Measurements from ENCODE around the gene MORF4L1. TPM values are rescaled to one million over a fixed set of nuclear protein-coding genes. Genes with fewer than 3 reads are reported as not detected.
"Not testable (repeated sequence)": the region's sequence is repeated elsewhere in the genome, so short reads cannot be mapped to it uniquely, and the experiment has no call there.

Gene MORF4L1
- total RNA-seq, 4 donors from 2014 or later, result 302 to 390 (median 316) TPM

DNA sequence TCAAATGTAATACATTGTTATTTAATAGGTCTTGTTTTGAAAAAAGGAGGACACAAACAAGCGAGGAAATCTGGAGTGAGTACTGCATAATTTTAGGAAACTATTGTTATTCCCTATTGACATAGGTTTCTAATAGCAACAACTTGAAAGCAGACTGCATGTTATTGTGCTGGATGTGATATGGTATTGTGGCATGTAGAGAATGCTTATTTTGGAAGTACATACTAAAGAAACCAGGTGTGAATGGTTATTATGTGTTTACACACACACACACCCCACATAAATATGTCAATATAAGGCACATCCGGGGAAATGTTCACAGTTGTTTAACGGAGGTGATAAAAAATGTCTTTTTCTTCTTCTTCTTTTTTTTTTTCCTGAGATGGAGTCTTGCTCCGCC is 5.9 kb upstream of the MORF4L1 start:
- DNase-seq (ENCODE audit: low spot score) (no peak), ATAC-seq (ENCODE audit: low FRiP score) (no peak)
- TF ChIP-seq, protein P1, sequence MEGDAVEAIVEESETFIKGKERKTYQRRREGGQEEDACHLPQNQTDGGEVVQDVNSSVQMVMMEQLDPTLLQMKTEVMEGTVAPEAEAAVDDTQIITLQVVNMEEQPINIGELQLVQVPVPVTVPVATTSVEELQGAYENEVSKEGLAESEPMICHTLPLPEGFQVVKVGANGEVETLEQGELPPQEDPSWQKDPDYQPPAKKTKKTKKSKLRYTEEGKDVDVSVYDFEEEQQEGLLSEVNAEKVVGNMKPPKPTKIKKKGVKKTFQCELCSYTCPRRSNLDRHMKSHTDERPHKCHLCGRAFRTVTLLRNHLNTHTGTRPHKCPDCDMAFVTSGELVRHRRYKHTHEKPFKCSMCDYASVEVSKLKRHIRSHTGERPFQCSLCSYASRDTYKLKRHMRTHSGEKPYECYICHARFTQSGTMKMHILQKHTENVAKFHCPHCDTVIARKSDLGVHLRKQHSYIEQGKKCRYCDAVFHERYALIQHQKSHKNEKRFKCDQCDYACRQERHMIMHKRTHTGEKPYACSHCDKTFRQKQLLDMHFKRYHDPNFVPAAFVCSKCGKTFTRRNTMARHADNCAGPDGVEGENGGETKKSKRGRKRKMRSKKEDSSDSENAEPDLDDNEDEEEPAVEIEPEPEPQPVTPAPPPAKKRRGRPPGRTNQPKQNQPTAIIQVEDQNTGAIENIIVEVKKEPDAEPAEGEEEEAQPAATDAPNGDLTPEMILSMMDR (IDR thresholded peaks at IDR 0.05), result no peak

DNA sequence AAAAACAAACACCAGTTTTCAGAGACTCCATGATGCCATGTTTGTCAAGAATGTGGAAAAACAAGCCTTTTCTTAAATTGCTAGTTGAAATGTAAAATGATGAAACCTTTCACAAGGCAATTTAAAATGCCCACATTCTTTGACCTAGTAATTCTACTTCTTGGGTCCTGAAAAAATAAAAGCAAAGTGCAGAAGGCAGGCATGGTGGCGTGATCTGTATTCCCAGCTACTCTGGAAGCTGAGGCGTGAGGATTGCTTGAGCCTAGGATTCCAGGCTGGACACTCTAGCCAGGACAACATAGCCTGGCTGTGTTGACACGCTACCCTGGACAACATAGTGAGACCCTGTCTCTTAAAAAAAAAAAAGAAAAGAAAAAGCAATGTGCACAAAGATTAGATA is 4.3 kb upstream of the MORF4L1 start:
- DNase-seq (ENCODE audit: low spot score) (no peak), ATAC-seq (ENCODE audit: low FRiP score) (no peak)
- TF ChIP-seq, protein P1 (IDR thresholded peaks at IDR 0.05), result no peak

DNA sequence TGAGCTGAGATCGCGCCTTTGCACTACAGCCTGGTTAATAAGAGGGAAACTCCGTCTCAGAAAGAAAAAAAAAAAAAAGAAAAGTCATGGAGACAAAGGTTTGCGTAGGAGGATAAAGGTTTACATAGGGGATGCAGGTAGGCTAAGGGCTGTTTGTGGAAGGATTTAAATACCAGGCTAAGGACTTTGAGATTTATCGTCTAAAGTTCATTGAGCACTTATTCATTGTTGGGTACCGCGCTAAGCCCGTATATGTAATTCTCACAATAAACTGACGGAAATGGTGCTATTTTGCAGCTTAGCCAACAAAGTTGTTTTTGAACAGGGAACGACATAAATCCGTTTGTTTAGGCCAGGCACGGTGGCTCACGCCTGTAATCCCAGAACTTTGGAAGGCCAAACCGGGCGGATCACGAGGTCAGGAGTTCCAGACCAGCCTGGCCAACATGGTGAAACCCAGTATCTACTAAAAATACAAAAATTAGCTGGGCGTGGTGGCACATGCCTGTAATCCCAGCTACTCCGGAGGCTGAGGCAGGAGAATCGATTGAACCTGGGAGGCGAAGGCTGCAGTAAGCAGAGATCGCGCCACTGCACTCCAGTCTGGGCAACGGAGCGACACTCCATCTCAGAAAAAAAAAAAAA is 1.1 kb upstream of the MORF4L1 start:
- not testable (repeated sequence) for ATAC-seq (ENCODE audit: low FRiP score); DNase-seq (ENCODE audit: low spot score)

DNA sequence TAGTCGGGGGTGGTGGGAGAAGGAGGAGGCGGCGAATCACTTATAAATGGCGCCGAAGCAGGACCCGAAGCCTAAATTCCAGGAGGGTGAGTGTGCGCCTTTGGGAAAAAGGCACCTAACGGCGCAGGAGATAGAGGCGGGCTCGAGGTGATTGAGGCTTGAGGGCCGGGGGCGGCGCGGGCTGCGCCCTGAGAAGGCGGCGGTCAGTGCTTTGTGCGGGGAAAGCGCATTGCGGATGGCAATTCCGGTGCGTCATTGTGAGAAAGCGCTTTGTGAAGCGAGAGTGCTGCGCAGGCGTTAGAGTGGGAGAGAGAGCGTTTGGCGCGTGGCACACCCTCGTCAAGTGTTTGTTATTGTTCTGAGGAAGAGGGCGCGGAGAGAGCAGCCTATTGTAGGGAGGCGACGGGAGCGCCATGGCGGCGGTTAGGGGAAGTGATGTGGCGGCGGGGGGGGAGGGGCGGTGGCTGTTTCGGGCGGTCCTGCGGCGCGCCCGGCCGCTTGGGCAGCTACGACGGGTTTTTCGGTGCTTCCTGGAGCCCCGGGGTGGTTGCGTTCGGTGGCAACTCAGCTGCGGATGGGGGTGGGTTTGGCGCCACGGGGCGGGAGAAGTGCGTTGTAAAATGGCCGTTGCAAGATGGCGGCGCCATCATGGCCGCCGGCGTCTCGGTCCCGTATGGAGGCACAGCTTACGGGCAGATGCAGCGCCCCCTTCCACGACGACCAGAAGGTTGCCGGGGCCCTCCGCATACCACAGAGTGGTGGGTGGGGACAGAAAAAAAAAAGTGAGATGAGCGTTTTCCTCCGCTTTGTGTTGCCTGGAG is 492 bp downstream of the MORF4L1 start:
- TF ChIP-seq, protein P1 (IDR thresholded peaks at IDR 0.05), result no peak
- DNase-seq (ENCODE audit: low spot score), result peak; percentile 46
- peak; percentile 51 for ATAC-seq (ENCODE audit: low FRiP score)

DNA sequence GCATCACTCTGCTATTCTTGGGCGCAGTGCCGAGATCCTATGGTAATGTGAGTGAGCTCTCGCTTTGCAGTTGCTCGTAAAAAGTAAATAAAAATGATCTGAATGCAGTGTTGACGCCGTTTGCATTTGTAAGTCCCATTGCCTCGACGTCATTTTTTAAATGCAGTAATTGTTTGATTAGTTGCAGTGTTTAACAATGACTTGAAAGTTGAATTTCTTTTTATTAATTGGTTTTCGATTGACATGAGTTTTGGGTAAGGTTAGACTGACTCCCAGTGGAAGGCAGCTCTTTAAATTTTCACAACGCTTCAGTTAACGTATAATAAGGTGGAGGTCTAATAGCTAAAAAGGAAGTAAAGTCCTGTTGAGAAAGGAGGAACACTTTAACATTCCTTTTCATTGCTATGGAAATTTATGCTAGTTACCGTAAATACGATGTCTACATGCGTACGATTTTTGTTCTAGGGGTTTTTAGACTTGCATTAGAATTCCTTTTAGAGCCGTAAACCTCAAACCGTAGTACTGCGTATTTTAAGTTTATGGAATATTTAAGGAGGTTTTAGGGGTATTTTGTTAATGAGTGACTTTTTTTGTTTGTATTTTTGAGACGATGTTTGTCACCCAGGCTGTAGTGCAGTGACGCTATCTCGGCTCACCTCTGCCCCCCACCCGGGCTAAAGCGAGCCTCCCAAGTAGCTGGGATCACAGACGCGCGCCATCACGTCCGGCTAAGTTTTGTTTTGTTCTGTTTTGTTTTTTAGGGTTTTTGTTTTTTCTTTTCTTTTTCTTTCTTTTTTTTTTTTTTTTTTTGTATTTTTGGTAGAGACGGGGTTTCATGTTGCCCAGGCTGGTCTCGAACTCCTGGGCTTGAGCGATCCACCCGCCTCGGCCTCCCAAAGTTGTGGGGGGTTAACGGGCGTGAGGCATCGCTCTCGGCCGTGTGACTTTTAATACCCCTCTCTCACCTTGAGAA is 1.4 kb downstream of the MORF4L1 start:
- DNase-seq (ENCODE audit: low spot score) (no peak), ATAC-seq (ENCODE audit: low FRiP score) (no peak)

DNA sequence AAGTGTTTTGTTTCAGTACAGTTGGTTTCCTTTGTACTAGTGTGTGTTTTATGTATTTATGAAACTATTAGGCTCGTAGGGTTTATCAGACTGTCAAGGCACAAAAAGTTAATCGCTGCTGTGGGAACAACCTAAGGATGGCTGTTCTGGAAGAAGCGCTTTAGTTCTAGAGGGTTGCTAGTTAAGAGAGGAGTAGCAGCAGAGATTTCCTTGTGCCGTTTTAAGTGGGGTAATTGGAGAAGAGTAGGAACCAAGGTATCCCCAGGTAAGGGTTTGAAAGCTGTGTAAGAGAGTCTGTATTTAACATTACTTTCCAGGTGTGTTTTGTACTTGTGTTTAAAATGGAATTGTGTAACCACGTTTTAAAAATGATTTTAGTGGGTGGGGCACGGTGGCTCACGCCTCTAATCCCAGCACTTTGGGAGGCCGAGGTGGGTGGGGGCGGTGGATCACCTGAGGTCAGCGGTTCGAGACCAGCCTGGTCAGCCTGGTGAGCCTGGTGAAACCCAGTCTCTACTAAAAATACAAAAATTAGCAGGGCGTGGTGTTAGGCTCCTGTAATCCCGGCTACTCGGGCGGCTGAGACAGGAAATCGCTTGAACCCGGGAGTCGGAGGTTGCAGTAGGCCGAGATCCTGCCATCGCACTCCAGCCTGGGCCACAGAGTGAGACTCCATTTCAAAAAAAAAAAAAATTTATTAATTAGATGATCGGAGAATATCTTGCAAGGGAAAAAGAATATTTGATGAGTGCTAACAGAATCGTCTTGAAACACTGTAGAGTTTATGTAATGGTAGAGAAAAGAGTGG is 2.6 kb downstream of the MORF4L1 start:
- ATAC-seq (ENCODE audit: low FRiP score) (no peak), DNase-seq (ENCODE audit: low spot score) (no peak)
- TF ChIP-seq, protein P1 (IDR thresholded peaks at IDR 0.05), result no peak

More for the DNA sequence above, 1.4 kb downstream of the MORF4L1 start:
- TF ChIP-seq, protein P1 (IDR thresholded peaks at IDR 0.05), result no peak

DNA sequence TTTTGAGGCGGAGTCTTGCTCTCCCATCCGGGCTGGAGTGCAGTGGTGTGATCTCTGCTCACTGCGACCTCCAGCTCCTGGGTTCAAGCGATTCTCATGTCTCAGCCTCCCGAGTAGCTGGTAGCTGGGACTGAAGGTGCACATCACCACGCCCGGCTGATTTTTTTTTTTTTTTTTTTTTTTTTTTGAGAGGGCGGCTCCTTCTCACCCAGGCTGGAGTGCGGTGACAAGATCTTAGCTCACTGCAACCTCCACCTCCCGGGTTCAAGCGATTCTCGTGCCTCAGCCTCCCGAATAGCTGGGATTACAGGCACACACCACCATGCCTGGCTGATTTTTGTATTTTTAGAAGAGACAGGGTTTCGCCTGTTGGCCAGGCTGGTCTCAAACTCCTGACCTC is 4.3 kb downstream of the MORF4L1 start:
- not testable (repeated sequence) for ATAC-seq (ENCODE audit: low FRiP score); DNase-seq (ENCODE audit: low spot score)

All from omental fat pad (tissue), 4 donors.